HL-60 (cell line): ENCODE results near the gene NUP62.

ENCODE experiments used
- DNase-seq, 2 experiments: peaks; one replicate each; pipeline ENCODE4 v3.0.0-alpha.2; 2010 to 2020; ENCODE audit warnings: low read depth in 1 of 2, low spot score in 1 of 2
- H3K27ac ChIP-seq: fragments of 250-450 bp; sonication (Bioruptor Pico); replicated peaks from 2 replicates; pipeline ENCODE4 v1.5.1; 2020; ENCODE audit warnings: mild to moderate bottlenecking, moderate library complexity
- H3K27me3 ChIP-seq: fragments of 250-450 bp; sonication (Bioruptor Pico); 2 replicates; pipeline ENCODE4 v1.5.1; 2021; ENCODE audit warnings: mild to moderate bottlenecking, moderate library complexity; ENCODE audit not compliant: insufficient read depth, poor library complexity, severe bottlenecking
- H3K4me3 ChIP-seq: replicated peaks from 2 replicates; pipeline ENCODE4 v1.5.1; 2011; ENCODE audit warnings: mild to moderate bottlenecking, control low read depth, low read length; ENCODE audit not compliant: insufficient read depth
- CTCF ChIP-seq: IDR thresholded peaks from one replicate; pipeline ENCODE4 v1.5.1; 2011; ENCODE audit warnings: low read length, control low read depth, inconsistent platforms; ENCODE audit not compliant: insufficient read depth
- GABPA ChIP-seq: IDR thresholded peaks from 2 replicates; pipeline ENCODE4 v1.6.1; 2012; ENCODE audit warnings: low read depth
- POLR2AphosphoS5 ChIP-seq: IDR thresholded peaks from 2 replicates; pipeline ENCODE4 v1.6.1; 2012; ENCODE audit warnings: low read depth
- REST ChIP-seq: IDR thresholded peaks from 2 replicates; pipeline ENCODE4 v1.6.1; 2012; ENCODE audit warnings: low read depth; ENCODE audit not compliant: insufficient replicate concordance
- SPI1 ChIP-seq: IDR thresholded peaks from 2 replicates; pipeline ENCODE4 v1.6.1; 2012; ENCODE audit warnings: low read depth, mild to moderate bottlenecking, borderline replicate concordance

The NUP62 gene

GRCh38 chr19:49954092-49954829 lies 25.0 kb upstream of the NUP62 start:
- no peaks in the 10 kb centered on the region for H3K27me3 ChIP-seq
- no peak for TF ChIP-seq CTCF
- no peak for TF ChIP-seq GABPA
- no peak for TF ChIP-seq POLR2AphosphoS5
- peak; percentile 54; the same call in 1 of the 2 replicates for TF ChIP-seq SPI1
- no peak for TF ChIP-seq REST
- H3K27ac ChIP-seq = peak overlapping the region; percentile 30
- peak; percentile 60 to 65 for DNase-seq
- H3K4me3 ChIP-seq = peak overlapping the region; percentile 7

- peak; percentile 24 for TF ChIP-seq REST
- peak; percentile 89 for TF ChIP-seq SPI1
- no peak for TF ChIP-seq GABPA
These were observed 24.1 kb upstream of the NUP62 start for GRCh38 chr19:49953416-49953815.

GRCh38 chr19:49952906-49953305 lies 23.6 kb upstream of the NUP62 start:
- H3K27ac ChIP-seq = no peak overlapping the region
- no peak for DNase-seq
- TF ChIP-seq REST (no peak), SPI1 (no peak), POLR2AphosphoS5 (no peak), GABPA (no peak), CTCF (no peak)
- H3K4me3 ChIP-seq = no peak overlapping the region
- H3K27me3 ChIP-seq = no peaks in the 10 kb centered on the region

More at GRCh38 chr19:49953416-49953815, 24.1 kb upstream of the NUP62 start:
- peak overlapping the region; percentile 30 for H3K27ac ChIP-seq
- no peak overlapping the region for H3K4me3 ChIP-seq
- H3K27me3 ChIP-seq = no peaks in the 10 kb centered on the region
- DNase-seq = peak; percentile 73
